Right atrium auricular region (tissue), 2 donors: ENCODE data around the gene PNMA8B. TPM values are rescaled to one million over a fixed set of nuclear protein-coding genes. Genes with fewer than 3 reads are reported as not detected.
A peak's percentile ranks its signal among the peaks of the same experiment; 100 is the strongest.

Source experiments
- DNase-seq: peaks from one replicate; pipeline ENCODE4 v3.0.0-alpha.2; 2019; ENCODE audit warnings: low spot score
- H3K27ac ChIP-seq, 2 donors: fragments of 200-600 bp; sonication (generic); 1 replicate in 1 of 2; 2 replicates in 1 of 2; pipeline ENCODE4 v1.5.1; 2016 to 2019
- H3K27me3 ChIP-seq, 2 donors: fragments of 200-600 bp; sonication (generic); one replicate each; pipeline versions ENCODE4 v1.5.1 to v1.6.0; 2017 to 2019
- H3K36me3 ChIP-seq: fragments of 200-600 bp; sonication (generic); one replicate; pipeline ENCODE4 v1.5.1; 2016
- H3K4me1 ChIP-seq, 2 donors: fragments of 200-600 bp; sonication (generic); one replicate each; pipeline versions ENCODE4 v1.5.1 to v1.6.0; 2017 to 2019
- H3K4me3 ChIP-seq, 2 donors: fragments of 200-600 bp; sonication (generic); 1 replicate in 1 of 2; 2 replicates in 1 of 2; pipeline ENCODE4 v1.5.1; 2017 to 2019; ENCODE audit warnings: mild to moderate bottlenecking in 1 of 2, moderate library complexity in 1 of 2
- H3K9me3 ChIP-seq, 2 donors: fragments of 200-600 bp; sonication (generic); one replicate each; pipeline ENCODE4 v1.5.1; 2019
- total RNA-seq, 2 donors: library from RNA; depleted of rRNA; stranded (reverse); fragments of >200 nt; gene quantifications; one replicate each; pipeline ENCODE4 v1.1.0, GENCODE V29; 2016
- TF ChIP-seq, protein P1 (sequence below), 2 donors: fragments of 200-600 bp; sonication (generic); IDR thresholded peaks; one replicate each; pipeline ENCODE4 v1.5.1; 2019; ENCODE audit warnings: antibody characterized with exemption in 2 of 2

PNMA8B gene
- total RNA-seq, 2 donors from 2014 or later: 1.0 to 1.7 TPM

DNA sequence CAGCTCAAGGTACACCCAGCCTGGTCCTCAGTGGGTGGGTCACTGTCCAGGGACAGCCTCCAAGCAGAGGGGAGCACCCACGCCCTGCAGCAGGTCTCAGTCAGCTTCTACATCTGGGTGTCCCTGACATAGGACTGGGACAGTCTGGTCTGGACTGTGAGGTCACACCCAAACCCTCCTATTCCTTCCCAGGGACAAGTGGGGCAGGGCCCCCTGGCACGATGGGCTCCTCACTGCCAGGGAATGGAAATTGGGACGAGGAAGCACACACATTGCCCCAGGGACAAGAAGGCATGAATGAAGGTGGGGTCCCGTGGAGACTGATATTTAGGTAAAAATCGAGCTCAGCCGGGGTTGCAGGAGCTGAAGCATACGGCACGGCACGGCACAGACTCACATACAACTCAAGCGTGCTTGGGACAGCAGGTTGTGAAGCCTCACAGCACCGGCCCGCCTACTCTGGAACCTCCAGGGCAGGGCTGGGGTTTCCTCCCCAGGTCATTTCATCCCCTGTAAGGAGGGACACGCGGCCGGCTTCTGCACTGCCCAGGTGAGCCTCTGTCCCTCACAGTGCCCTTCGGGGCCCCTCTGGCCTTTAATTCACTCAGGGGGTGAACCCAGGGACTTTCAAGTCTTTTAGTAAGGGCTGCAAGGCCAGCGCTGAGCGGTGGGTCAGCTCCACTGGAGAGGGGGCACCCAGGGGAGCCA, 3.5 kb downstream of the PNMA8B start:
- Histone ChIP-seq H3K9me3 (no peaks in the 10 kb centered on the region), H3K36me3 (no peaks in the 10 kb centered on the region), H3K4me1 (peaks cover 0 to 55% of the 10 kb centered on the region in 2 donors), H3K4me3 (no peak overlapping the region), H3K27ac (peak overlapping the region in 1 of 2 donors; percentile 60), H3K27me3 (peaks cover 0 to 4% of the 10 kb centered on the region in 2 donors)
- DNase-seq: no peak
- TF ChIP-seq, protein P1, sequence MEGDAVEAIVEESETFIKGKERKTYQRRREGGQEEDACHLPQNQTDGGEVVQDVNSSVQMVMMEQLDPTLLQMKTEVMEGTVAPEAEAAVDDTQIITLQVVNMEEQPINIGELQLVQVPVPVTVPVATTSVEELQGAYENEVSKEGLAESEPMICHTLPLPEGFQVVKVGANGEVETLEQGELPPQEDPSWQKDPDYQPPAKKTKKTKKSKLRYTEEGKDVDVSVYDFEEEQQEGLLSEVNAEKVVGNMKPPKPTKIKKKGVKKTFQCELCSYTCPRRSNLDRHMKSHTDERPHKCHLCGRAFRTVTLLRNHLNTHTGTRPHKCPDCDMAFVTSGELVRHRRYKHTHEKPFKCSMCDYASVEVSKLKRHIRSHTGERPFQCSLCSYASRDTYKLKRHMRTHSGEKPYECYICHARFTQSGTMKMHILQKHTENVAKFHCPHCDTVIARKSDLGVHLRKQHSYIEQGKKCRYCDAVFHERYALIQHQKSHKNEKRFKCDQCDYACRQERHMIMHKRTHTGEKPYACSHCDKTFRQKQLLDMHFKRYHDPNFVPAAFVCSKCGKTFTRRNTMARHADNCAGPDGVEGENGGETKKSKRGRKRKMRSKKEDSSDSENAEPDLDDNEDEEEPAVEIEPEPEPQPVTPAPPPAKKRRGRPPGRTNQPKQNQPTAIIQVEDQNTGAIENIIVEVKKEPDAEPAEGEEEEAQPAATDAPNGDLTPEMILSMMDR (IDR thresholded peaks at IDR 0.05): no peak

GRCh38 chr19:46490774-46491173, 4.9 kb downstream of the PNMA8B start:
- Histone ChIP-seq H3K4me3 (no peak overlapping the region), H3K27me3 (peaks cover 0 to 4% of the 10 kb centered on the region in 2 donors), H3K4me1 (peaks cover 0 to 55% of the 10 kb centered on the region in 2 donors), H3K27ac (no peak overlapping the region), H3K9me3 (no peaks in the 10 kb centered on the region), H3K36me3 (no peaks in the 10 kb centered on the region)
- no peak for DNase-seq
- TF ChIP-seq, protein P1 (IDR thresholded peaks at IDR 0.05): no peak

DNA sequence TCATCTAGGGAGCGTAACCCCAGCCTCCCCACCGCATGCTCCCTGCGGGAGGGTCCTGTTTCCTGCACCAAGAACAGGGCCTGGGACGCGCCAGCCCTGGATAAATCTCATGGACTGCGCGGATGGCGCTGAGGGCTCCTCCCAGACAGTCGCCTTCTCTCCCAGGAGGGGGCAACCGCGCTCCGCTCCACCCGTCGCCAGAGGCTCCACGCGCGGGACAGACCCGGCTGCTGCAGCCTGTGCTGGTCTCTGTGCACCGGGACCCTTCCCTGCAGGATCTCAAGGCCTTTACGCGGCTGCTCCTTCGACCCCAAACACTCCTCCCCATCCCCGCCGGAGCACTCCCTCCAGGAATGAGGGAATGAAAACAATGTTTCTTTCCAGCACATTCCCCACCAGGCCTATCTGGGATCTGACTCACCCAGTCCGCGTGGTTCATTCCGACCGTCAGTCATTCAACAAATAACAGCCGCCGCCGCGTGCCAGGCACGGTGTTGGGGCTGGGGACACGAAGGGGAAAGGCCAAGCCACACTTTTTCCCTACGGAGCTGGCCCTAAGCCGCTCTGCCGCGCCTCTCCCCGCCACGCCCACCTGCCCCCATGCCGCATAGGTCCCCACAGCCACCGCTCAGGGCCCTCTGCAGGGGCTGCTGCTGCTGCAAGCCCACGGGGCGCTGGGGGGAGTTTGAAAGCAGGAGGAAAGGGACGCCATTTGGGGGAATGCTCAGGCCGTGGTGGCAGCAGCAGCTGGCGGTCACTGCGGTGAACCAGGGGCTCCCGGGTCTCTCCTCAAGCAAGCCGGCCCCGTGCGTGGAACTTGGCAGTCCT, 6.0 kb downstream of the PNMA8B start:
- Histone ChIP-seq H3K4me3 (peak overlapping the region in 1 of 2 donors; percentile 28), H3K27me3 (peaks cover 0 to 4% of the 10 kb centered on the region in 2 donors), H3K4me1 (peaks cover 0 to 46% of the 10 kb centered on the region in 2 donors), H3K27ac (peak overlapping the region in 1 of 2 donors; percentile 29), H3K9me3 (no peaks in the 10 kb centered on the region), H3K36me3 (no peaks in the 10 kb centered on the region)
- TF ChIP-seq, protein P1 (IDR thresholded peaks at IDR 0.05): peak in 1 of 2 donors; percentile 61
- peak; percentile 77 for DNase-seq

GRCh38 chr19:46488551-46488950, 7.1 kb downstream of the PNMA8B start:
- peaks cover 0 to 4% of the 10 kb centered on the region in 2 donors for H3K27me3 ChIP-seq

GRCh38 chr19:46487802-46488445, 7.7 kb downstream of the PNMA8B start:
- H3K36me3 ChIP-seq: no peaks in the 10 kb centered on the region
- H3K4me3 ChIP-seq: peak overlapping the region; percentile 11 to 42
- H3K27me3 ChIP-seq: peaks cover 0 to 4% of the 10 kb centered on the region in 2 donors
- DNase-seq: peak; percentile 88
- H3K9me3 ChIP-seq: no peaks in the 10 kb centered on the region
- H3K4me1 ChIP-seq: peaks cover 0 to 31% of the 10 kb centered on the region in 2 donors
- TF ChIP-seq, protein P1 (IDR thresholded peaks at IDR 0.05): peak; percentile 88 to 97
- H3K27ac ChIP-seq: peak overlapping the region in 1 of 2 donors; percentile 18

More at GRCh38 chr19:46488551-46488950, 7.1 kb downstream of the PNMA8B start:
- H3K9me3 ChIP-seq: no peaks in the 10 kb centered on the region
- no peak for DNase-seq
- no peak overlapping the region for H3K27ac ChIP-seq
- TF ChIP-seq, protein P1 (IDR thresholded peaks at IDR 0.05): no peak
- no peaks in the 10 kb centered on the region for H3K36me3 ChIP-seq
- peaks cover 0 to 37% of the 10 kb centered on the region in 2 donors for H3K4me1 ChIP-seq
- H3K4me3 ChIP-seq: no peak overlapping the region
